PC-3 (cell line): ENCODE results near the gene NPFFR2.

Experiments
- CTCF ChIP-seq: fragments of 300-600 bp; sonication (generic); conservative IDR thresholded peaks from 2 replicates; pipeline ENCODE4 v1.5.1; 2017; ENCODE audit warnings: antibody characterized with exemption, low read depth, mild to moderate bottlenecking, low read length
- EZH2 ChIP-seq: fragments of 300-600 bp; sonication (generic); IDR thresholded peaks from one replicate; pipeline ENCODE4 v1.6.1; 2017; ENCODE audit warnings: antibody characterized with exemption, mild to moderate bottlenecking, low read length; ENCODE audit not compliant: unreplicated experiment
- EZH2phosphoT487 ChIP-seq: fragments of 300-600 bp; sonication (generic); IDR thresholded peaks from 2 replicates; pipeline ENCODE4 v1.6.1; 2018; ENCODE audit warnings: mild to moderate bottlenecking, antibody characterized with exemption, low read length, borderline replicate concordance

- TF ChIP-seq CTCF (no peak), EZH2 (no peak), EZH2phosphoT487 (no peak)
These were observed 62.4 kb downstream of the NPFFR2 start for GRCh38 chr4:72094059-72094797.
